ENCODE data around the gene TIAM2. TPM values are rescaled to one million over a fixed set of nuclear protein-coding genes. Genes with fewer than 3 reads are reported as not detected.
A peak's percentile ranks its signal among the peaks of the same experiment; 100 is the strongest.

Gene TIAM2
- total and polyA plus RNA-seq, 7 donors, result 1.2 to 15.8 (median 11.0) TPM

GRCh38 chr6:155246825-155247224 is 251.7 kb downstream of the TIAM2 start:
- Histone ChIP-seq H3K27me3 (no peaks in the 10 kb centered on the region), H3K4me3 (no peak overlapping the region), H3K27ac (peak overlapping the region in 2 of 4 donors; percentile 75 to 83), H3K4me1 (peaks cover 0 to 31% (median 14%) of the 10 kb centered on the region in 4 donors), H3K9me3 (no peaks in the 10 kb centered on the region), H3K36me3 (peaks cover 0 to 13% (median 0%) of the 10 kb centered on the region in 4 donors)
- TF ChIP-seq EP300 (IDR thresholded peaks at IDR 0.05) (no peak), POLR2A (IDR thresholded peaks at IDR 0.05) (no peak), CTCF (IDR thresholded peaks at IDR 0.05) (no peak), POLR2AphosphoS5 (IDR thresholded peaks at IDR 0.05) (no peak)
- intact Hi-C loops (cut with DNase I), result loop anchor here (10.0 kb wide), 2 partner anchors 382 to 572 kb away; no protein-coding TSS in a partner anchor
- WGBS, 2 donors, result 98% methylated on average over 2 of the region's 2 CpGs
- no peak for DNase-seq

- peak overlapping the region; percentile 48 to 83 (median 72) for H3K27ac ChIP-seq
- peaks cover 0 to 24% (median 10%) of the 10 kb centered on the region in 4 donors for H3K4me1 ChIP-seq
- H3K36me3 ChIP-seq, result peaks cover 0 to 17% (median 0%) of the 10 kb centered on the region in 4 donors
- no peak for DNase-seq
- no peak for TF ChIP-seq EP300 (IDR thresholded peaks at IDR 0.05)
- TF ChIP-seq POLR2AphosphoS5 (IDR thresholded peaks at IDR 0.05), result no peak
- no peak for TF ChIP-seq CTCF (IDR thresholded peaks at IDR 0.05)
- no peak for TF ChIP-seq POLR2A (IDR thresholded peaks at IDR 0.05)
- 90 to 96% methylated on average over 5 of the region's 5 CpGs for WGBS, 2 donors
- H3K27me3 ChIP-seq, result no peaks in the 10 kb centered on the region
- peak overlapping the region in 1 of 4 donors; percentile 11 for H3K4me3 ChIP-seq
- H3K9me3 ChIP-seq, result no peaks in the 10 kb centered on the region
- intact Hi-C loops (cut with DNase I), result loop anchor here (1.0 to 10.0 kb wide), 4 partner anchors 70 to 573 kb away; no protein-coding TSS in a partner anchor
Observed at GRCh38 chr6:155247618-155248007, 252.5 kb downstream of the TIAM2 start.

GRCh38 chr6:155248008-155249001 is 253.2 kb downstream of the TIAM2 start:
- TF ChIP-seq POLR2AphosphoS5 (IDR thresholded peaks at IDR 0.05) (peak in 1 of 4 donors; percentile 19), CTCF (IDR thresholded peaks at IDR 0.05) (peak; percentile 59 to 78 (median 72)), POLR2A (IDR thresholded peaks at IDR 0.05) (no peak)
- intact Hi-C loops (cut with DNase I), result loop anchor here (1.0 to 10.0 kb wide), 4 partner anchors 71 to 574 kb away; no protein-coding TSS in a partner anchor
- 76 to 81% methylated on average over 30 of the region's 30 CpGs for WGBS, 2 donors
- Histone ChIP-seq H3K9me3 (no peaks in the 10 kb centered on the region), H3K4me3 (peak overlapping the region in 1 of 4 donors; percentile 11), H3K27me3 (no peaks in the 10 kb centered on the region), H3K4me1 (peaks cover 0 to 21% (median 9%) of the 10 kb centered on the region in 4 donors), H3K27ac (peak overlapping the region; percentile 48 to 83 (median 72)), H3K36me3 (peaks cover 0 to 24% (median 3%) of the 10 kb centered on the region in 4 donors)
- peak; percentile 84 for DNase-seq

GRCh38 chr6:155250701-155251381 is 255.7 kb downstream of the TIAM2 start:
- Histone ChIP-seq H3K27ac (no peak overlapping the region), H3K27me3 (no peaks in the 10 kb centered on the region), H3K4me1 (peaks cover 0 to 24% (median 8%) of the 10 kb centered on the region in 4 donors), H3K9me3 (no peaks in the 10 kb centered on the region), H3K4me3 (no peak overlapping the region), H3K36me3 (peaks cover 0 to 38% (median 3%) of the 10 kb centered on the region in 4 donors)
- intact Hi-C loops (cut with DNase I), result no loop called here
- DNase-seq, result no peak
- WGBS, 2 donors, result 87 to 92% methylated on average over 10 of the region's 10 CpGs
- no peak for TF ChIP-seq POLR2AphosphoS5 (IDR thresholded peaks at IDR 0.05)
- no peak for TF ChIP-seq CTCF (IDR thresholded peaks at IDR 0.05)
- no peak for TF ChIP-seq EP300 (IDR thresholded peaks at IDR 0.05)
- no peak for TF ChIP-seq POLR2A (IDR thresholded peaks at IDR 0.05)

Data from sigmoid colon (tissue), 7 donors.